Neural cell (in vitro differentiated cells): Measurements from ENCODE around the gene SMARCA4. TPM values are rescaled to one million over a fixed set of nuclear protein-coding genes. Genes with fewer than 3 reads are reported as not detected.

Source experiments
- H2AFZ ChIP-seq: fragments of 200-600, 300-800 bp; sonication (generic), shearing (Covaris generic); 2 replicates; pipeline ENCODE4 v1.6.0; 2014; ENCODE audit warnings: low read depth, mild to moderate bottlenecking, antibody characterized with exemption, low read length, moderate library complexity
- H3F3A ChIP-seq: fragments of 200-600 bp; shearing (Covaris generic); 2 replicates; pipeline ENCODE4 v1.6.1; 2016; ENCODE audit warnings: mild to moderate bottlenecking, moderate library complexity, mixed read lengths, antibody characterized with exemption, low read length; ENCODE audit not compliant: insufficient read depth, poor library complexity, severe bottlenecking
- H3K27ac ChIP-seq: fragments of 200-600, 300-800 bp; sonication (generic), shearing (Covaris generic); 2 replicates; pipeline ENCODE4 v1.5.1; 2014; ENCODE audit warnings: mild to moderate bottlenecking, low read length, moderate library complexity
- H3K27me3 ChIP-seq: fragments of 300-800, 200-600 bp; sonication (generic), shearing (Covaris generic); 2 replicates; pipeline ENCODE4 v1.6.0; 2014; ENCODE audit warnings: mild to moderate bottlenecking, low read depth, low read length, moderate library complexity; ENCODE audit not compliant: insufficient read depth
- H3K36me3 ChIP-seq: fragments of 300-800, 200-600 bp; sonication (generic), shearing (Covaris generic); 2 replicates; pipeline ENCODE4 v1.5.1; 2014; ENCODE audit warnings: mild to moderate bottlenecking, antibody characterized with exemption, low read length, moderate library complexity; ENCODE audit not compliant: insufficient read depth
- H3K4me2 ChIP-seq: fragments of 300-800, 200-600 bp; sonication (generic), shearing (Covaris generic); 2 replicates; pipeline ENCODE4 v1.6.0; 2014; ENCODE audit warnings: mild to moderate bottlenecking, low read length
- H3K4me3 ChIP-seq: fragments of 300-800, 200-600 bp; sonication (generic), shearing (Covaris generic); 2 replicates; pipeline ENCODE4 v1.5.1; 2014; ENCODE audit warnings: mild to moderate bottlenecking, low read length, moderate library complexity
- H3K79me2 ChIP-seq: fragments of 200-600 bp; shearing (Covaris generic); replicated peaks from 2 replicates; pipeline ENCODE4 v1.6.0; 2014; ENCODE audit warnings: mild to moderate bottlenecking, low read length, moderate library complexity; ENCODE audit not compliant: insufficient read depth
- H3K9ac ChIP-seq: fragments of 300-800, 200-600 bp; sonication (generic), shearing (Covaris generic); 2 replicates; pipeline ENCODE4 v1.6.1; 2016; ENCODE audit warnings: mild to moderate bottlenecking, low read length, mixed read lengths
- H3K9me2 ChIP-seq: fragments of 200-600 bp; shearing (Covaris generic); 2 replicates; pipeline ENCODE4 v1.6.1; 2016; ENCODE audit warnings: mild to moderate bottlenecking, low read length, mixed read lengths; ENCODE audit not compliant: insufficient read depth
- H3K9me3 ChIP-seq: fragments of 200-600, 300-800 bp; sonication (generic), shearing (Covaris generic); 2 replicates; pipeline ENCODE4 v1.6.1; 2016; ENCODE audit warnings: mild to moderate bottlenecking, mixed run types, low read length, moderate library complexity, mixed read lengths
- H4K20me1 ChIP-seq: fragments of 200-600 bp; shearing (Covaris generic); 2 replicates; pipeline ENCODE4 v1.6.1; 2016; ENCODE audit warnings: mild to moderate bottlenecking, mixed run types; ENCODE audit not compliant: insufficient read depth
- EP300 ChIP-seq: fragments of 450-650 bp; conservative IDR thresholded peaks from 2 replicates; pipeline ENCODE4 v1.6.1; 2014; ENCODE audit warnings: antibody characterized with exemption, mild to moderate bottlenecking, moderate library complexity; ENCODE audit not compliant: poor library complexity, severe bottlenecking
- EZH2 ChIP-seq: fragments of 200-600, 300-800 bp; shearing (Covaris generic), sonication (generic); IDR thresholded peaks from 2 replicates; pipeline ENCODE4 v1.6.1; 2014; ENCODE audit warnings: antibody characterized with exemption, low read length, borderline replicate concordance, mild to moderate bottlenecking; ENCODE audit not compliant: insufficient read depth, poor library complexity, severe bottlenecking
- MXI1 ChIP-seq: fragments of 450-650 bp; conservative IDR thresholded peaks from 2 replicates; pipeline ENCODE4 v1.6.1; 2014; ENCODE audit warnings: antibody characterized with exemption, mild to moderate bottlenecking; ENCODE audit not compliant: poor library complexity, severe bottlenecking
- POLR2AphosphoS5 ChIP-seq: IDR thresholded peaks from 2 replicates; pipeline ENCODE4 v1.6.1; 2012
- RAD21 ChIP-seq: fragments of 450-650 bp; conservative IDR thresholded peaks from 2 replicates; pipeline ENCODE4 v1.6.1; 2014; ENCODE audit warnings: antibody characterized with exemption, mild to moderate bottlenecking, moderate library complexity
- SMC3 ChIP-seq: fragments of 450-650 bp; conservative IDR thresholded peaks from 2 replicates; pipeline ENCODE4 v1.6.1; 2014; ENCODE audit warnings: antibody characterized with exemption, mild to moderate bottlenecking, moderate library complexity; ENCODE audit not compliant: poor library complexity
- TAF1 ChIP-seq: IDR thresholded peaks from 2 replicates; pipeline ENCODE4 v1.6.1; 2012; ENCODE audit warnings: low read depth
- polyA plus RNA-seq: library from polyadenylated mRNA; depleted of rRNA; stranded (reverse); fragments of >200 nt; gene quantifications from 2 replicates; pipeline ENCODE4 v1.2.3, GENCODE V29; 2014
- TF ChIP-seq, protein P1 (sequence below): IDR thresholded peaks from 2 replicates; pipeline ENCODE4 v1.6.1; 2012; ENCODE audit warnings: borderline replicate concordance
- TF ChIP-seq, protein P2 (sequence below): fragments of 450-650 bp; IDR thresholded peaks from 2 replicates; pipeline ENCODE4 v1.5.1; 2014; ENCODE audit warnings: antibody characterized with exemption, mild to moderate bottlenecking, moderate library complexity; ENCODE audit not compliant: poor library complexity, severe bottlenecking

Gene SMARCA4
- polyA plus RNA-seq, 1 donor from 2014 or later = 97.3 TPM

- no peak overlapping the region for H2AFZ ChIP-seq
- H3K4me3 ChIP-seq = no peak overlapping the region
- no peak overlapping the region for H3K9ac ChIP-seq
- no peaks in the 10 kb centered on the region for H3F3A ChIP-seq
- peaks cover 8% of the 10 kb centered on the region for H3K36me3 ChIP-seq
- TF ChIP-seq RAD21 = no peak
- TF ChIP-seq, protein P1, sequence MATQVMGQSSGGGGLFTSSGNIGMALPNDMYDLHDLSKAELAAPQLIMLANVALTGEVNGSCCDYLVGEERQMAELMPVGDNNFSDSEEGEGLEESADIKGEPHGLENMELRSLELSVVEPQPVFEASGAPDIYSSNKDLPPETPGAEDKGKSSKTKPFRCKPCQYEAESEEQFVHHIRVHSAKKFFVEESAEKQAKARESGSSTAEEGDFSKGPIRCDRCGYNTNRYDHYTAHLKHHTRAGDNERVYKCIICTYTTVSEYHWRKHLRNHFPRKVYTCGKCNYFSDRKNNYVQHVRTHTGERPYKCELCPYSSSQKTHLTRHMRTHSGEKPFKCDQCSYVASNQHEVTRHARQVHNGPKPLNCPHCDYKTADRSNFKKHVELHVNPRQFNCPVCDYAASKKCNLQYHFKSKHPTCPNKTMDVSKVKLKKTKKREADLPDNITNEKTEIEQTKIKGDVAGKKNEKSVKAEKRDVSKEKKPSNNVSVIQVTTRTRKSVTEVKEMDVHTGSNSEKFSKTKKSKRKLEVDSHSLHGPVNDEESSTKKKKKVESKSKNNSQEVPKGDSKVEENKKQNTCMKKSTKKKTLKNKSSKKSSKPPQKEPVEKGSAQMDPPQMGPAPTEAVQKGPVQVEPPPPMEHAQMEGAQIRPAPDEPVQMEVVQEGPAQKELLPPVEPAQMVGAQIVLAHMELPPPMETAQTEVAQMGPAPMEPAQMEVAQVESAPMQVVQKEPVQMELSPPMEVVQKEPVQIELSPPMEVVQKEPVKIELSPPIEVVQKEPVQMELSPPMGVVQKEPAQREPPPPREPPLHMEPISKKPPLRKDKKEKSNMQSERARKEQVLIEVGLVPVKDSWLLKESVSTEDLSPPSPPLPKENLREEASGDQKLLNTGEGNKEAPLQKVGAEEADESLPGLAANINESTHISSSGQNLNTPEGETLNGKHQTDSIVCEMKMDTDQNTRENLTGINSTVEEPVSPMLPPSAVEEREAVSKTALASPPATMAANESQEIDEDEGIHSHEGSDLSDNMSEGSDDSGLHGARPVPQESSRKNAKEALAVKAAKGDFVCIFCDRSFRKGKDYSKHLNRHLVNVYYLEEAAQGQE = no peak
- no peak for TF ChIP-seq TAF1
- TF ChIP-seq MXI1 = no peak
- no peak for TF ChIP-seq EP300
- no peak for TF ChIP-seq EZH2
- TF ChIP-seq SMC3 = no peak
- H3K9me3 ChIP-seq = no peaks in the 10 kb centered on the region
- H4K20me1 ChIP-seq = no peaks in the 10 kb centered on the region
- H3K27ac ChIP-seq = no peak overlapping the region
- peaks cover 3% of the 10 kb centered on the region for H3K79me2 ChIP-seq
- H3K9me2 ChIP-seq = no peaks in the 10 kb centered on the region
- no peak overlapping the region for H3K4me2 ChIP-seq
- no peaks in the 10 kb centered on the region for H3K27me3 ChIP-seq
Measured at GRCh38 chr19:11033763-11034162, 72.9 kb downstream of the SMARCA4 start.

GRCh38 chr19:11034449-11035213 is 73.8 kb downstream of the SMARCA4 start:
- Histone ChIP-seq H3K9me3 (no peaks in the 10 kb centered on the region), H3F3A (no peaks in the 10 kb centered on the region), H4K20me1 (no peaks in the 10 kb centered on the region), H3K4me2 (no peak overlapping the region), H3K36me3 (peaks cover 8% of the 10 kb centered on the region), H3K79me2 (peaks cover 3% of the 10 kb centered on the region), H3K9me2 (no peaks in the 10 kb centered on the region), H3K4me3 (no peak overlapping the region), H3K27me3 (no peaks in the 10 kb centered on the region), H3K27ac (no peak overlapping the region), H3K9ac (no peak overlapping the region), H2AFZ (no peak overlapping the region)
- no peak for TF ChIP-seq MXI1
- TF ChIP-seq RAD21 = no peak
- no peak for TF ChIP-seq TAF1
- TF ChIP-seq SMC3 = no peak
- TF ChIP-seq POLR2AphosphoS5 = no peak
- TF ChIP-seq, protein P1 = no peak
- TF ChIP-seq, protein P2, sequence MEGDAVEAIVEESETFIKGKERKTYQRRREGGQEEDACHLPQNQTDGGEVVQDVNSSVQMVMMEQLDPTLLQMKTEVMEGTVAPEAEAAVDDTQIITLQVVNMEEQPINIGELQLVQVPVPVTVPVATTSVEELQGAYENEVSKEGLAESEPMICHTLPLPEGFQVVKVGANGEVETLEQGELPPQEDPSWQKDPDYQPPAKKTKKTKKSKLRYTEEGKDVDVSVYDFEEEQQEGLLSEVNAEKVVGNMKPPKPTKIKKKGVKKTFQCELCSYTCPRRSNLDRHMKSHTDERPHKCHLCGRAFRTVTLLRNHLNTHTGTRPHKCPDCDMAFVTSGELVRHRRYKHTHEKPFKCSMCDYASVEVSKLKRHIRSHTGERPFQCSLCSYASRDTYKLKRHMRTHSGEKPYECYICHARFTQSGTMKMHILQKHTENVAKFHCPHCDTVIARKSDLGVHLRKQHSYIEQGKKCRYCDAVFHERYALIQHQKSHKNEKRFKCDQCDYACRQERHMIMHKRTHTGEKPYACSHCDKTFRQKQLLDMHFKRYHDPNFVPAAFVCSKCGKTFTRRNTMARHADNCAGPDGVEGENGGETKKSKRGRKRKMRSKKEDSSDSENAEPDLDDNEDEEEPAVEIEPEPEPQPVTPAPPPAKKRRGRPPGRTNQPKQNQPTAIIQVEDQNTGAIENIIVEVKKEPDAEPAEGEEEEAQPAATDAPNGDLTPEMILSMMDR = no peak
- TF ChIP-seq EP300 = no peak
- no peak for TF ChIP-seq EZH2
